NCI-H2196 (cell line): ENCODE results near the gene SCN4A.
"Not testable (repeated sequence)": the region's sequence is repeated elsewhere in the genome, so short reads cannot be mapped to it uniquely, and the experiment has no call there.

Experiments used
- DNase-seq: peaks from one replicate; lab custom pipeline; 2025; ENCODE audit not compliant: unreplicated experiment; lab: John Stamatoyannopoulos, UW

The SCN4A gene

DNA sequence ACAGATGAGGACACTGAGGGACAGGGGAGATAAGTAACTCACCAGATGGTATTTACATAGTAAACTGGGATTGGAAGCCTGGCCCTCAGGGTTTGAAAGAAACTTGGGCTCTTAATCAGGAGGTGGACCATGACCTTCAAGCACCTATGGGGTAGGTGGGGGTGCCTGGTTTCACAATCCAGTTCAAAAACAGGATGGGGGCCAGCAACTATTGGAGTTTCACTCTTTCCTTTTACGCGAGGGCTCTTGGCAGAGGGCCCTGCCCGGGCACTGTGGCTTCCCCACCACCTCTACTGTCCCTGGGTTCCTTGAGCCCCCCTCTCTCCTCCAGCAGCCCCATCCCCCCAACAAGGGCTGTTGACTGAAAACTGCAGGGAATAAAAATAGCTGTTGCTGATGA lies 14.1 kb upstream of the SCN4A start:
- no peak for DNase-seq

DNA sequence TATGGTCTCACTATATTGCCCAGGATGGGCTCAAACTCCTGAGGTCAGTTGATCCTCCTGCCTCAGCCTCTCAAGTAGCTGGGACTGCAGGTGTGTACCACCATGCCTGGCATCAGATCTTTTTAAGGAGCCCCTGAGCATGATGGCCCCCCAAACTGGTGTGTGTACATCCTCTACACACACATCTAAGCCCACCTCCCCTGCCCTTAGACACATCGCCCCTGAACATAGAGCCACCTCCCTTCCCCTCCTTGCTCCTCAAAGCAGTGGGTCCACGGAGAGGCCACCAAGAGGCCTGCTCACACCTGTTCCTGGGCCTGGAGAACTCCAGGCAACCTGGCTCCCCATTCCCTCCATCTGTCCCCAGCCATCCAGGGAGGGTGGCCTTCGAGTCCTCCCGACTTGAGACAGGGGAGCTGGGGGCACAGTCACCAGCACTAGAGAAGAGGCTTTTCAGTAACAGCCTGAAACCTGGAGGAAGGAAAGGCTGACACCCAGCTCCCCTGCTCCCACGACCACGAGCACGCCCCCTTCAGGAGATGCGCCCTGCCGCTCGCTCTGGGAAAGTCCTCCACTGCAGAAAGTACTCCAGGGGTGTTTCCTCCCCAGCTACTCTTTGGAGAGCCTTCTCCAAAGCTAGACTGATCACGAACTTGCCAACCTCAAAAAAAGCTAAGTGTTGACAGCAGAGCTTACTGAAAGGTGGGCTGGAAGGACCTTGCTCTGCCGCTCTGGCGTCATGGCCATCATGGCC lies 12.8 kb upstream of the SCN4A start:
- no peak for DNase-seq

GRCh38 chr17:63984651-63985386 lies 12.1 kb upstream of the SCN4A start:
- peak; percentile 30 for DNase-seq

DNA sequence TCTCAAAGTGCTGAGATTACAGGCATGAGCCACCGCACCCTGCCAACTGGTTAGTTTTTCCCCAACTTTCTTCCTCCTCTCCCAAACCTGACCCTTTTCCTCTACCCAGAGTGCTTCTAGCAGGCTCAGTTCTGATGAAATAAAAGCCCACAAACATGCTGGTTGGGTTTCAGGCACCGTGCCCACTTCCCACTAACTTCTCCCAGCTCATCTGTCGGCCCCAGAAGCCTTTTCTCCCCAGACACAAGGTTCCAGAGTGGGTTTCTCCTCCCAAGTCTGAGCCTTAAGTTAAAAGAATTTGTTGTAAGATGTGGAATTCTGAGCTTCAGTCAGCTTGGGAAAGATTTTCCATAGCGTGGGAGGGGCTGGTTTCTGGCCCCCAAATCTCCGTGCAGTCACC lies 11.5 kb upstream of the SCN4A start:
- no peak for DNase-seq

DNA sequence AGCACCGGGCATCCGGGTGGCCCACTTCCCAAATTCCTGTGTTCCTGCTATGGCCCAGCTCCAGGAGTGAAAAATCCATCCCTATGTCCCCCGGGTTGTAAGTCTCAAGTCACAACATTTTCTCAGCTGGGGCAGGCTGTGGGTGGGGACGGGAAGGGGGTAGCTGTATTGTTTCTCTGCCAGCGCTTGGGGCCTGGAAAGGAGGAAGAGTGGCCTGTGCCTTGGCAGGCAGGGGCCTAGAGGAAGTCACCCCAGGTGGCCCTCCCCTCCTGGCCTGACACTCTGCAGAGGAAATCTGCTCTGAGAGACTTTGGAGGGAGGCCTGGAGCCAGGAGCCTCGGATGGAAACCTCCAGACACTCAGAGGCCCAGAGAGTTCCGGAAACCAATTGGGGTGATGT lies 10.6 kb upstream of the SCN4A start:
- no peak for DNase-seq

- DNase-seq, result not testable (repeated sequence)
These were observed 9.9 kb upstream of the SCN4A start for GRCh38 chr17:63982641-63983040.

DNA sequence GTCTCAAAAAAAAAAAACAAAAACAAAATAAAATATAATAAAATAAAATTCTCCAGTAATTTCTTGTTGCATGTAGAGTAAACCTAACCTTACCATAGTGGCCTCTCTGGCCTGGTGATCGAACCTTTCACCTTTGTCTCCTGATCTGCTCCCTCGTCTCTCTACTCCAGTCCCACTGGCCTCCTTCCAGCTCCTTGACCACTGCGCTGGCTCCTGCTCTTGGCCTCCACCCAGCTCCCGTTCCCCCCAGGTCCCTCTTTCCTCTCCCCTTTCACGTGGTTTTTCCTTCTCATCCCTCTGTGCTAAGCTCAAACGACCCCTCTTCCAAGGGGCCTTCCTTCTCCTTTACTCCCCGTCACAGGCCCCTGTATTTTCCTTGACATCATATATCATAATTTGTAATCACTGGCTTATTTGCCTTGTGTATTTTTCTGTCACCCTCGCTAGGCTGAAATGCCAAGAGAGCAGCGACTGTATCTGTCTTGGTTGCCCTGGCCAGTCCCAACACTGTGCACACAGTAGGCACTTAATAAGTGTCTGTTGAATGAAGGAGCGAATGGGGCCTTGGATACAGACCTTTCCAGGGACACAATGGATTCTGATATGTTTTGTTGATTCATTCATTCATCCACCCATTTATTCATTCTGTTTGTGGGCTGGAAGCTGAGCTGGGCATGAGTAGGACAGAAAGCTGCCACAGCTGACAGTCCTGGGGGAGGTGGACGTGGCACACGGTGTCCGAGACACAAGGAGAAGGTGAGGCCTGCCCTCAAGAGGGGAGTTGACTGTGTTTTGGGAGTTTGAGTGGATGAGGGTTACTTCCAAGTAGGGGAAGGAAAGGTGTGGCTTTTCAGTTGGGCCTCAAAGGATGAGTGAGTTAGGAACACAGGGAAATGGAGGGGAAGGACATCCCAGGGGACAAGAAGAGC lies 5.8 kb upstream of the SCN4A start:
- DNase-seq, result no peak

DNA sequence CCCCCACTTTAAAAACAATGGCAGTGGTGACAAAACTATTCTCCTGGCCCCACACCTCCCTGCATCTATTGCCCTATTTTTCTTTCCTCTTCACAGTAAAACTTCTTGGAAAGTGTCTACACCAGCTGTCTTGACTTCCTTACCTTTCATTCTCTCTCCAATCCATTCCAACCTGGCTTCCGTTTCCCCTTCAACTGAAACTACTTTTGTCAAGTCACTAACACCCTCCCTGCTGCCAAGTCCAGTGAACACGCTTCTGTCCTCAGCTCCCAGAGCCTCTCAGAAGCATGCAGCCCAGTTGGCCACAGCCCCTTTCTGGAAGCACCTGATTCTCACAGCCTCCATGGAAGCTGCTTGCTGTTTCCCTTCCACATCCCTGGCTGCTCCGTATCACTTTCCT lies 4.0 kb upstream of the SCN4A start:
- no peak for DNase-seq

- no peak for DNase-seq
These were observed 2.9 kb upstream of the SCN4A start for GRCh38 chr17:63975541-63976092.

GRCh38 chr17:63974594-63975192 lies 2.0 kb upstream of the SCN4A start:
- no peak for DNase-seq

- peak; percentile 65 for DNase-seq
These were observed 1.3 kb upstream of the SCN4A start for GRCh38 chr17:63973930-63974593.

DNA sequence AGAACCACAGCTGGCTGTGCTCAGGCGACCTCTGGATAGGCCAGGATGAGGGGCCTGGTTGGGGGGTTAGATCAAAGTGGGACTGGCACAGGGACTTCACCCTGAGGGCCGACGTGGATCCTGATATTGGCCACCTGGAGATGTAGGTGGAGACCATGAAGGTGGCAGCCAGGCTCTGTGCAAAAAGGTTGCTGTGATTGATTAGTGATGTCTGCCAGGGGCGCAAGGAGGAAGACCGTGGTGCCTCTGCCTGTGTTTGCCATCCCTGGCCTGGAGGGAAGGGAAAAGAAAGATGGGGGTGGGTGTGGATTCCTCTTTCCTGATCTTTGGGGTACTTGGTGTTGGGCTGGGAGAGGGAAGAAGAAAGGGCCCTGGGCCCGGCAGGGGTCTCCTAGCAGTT lies 529 bp upstream of the SCN4A start:
- DNase-seq, result no peak

GRCh38 chr17:63969278-63969677 lies 3.4 kb downstream of the SCN4A start:
- no peak for DNase-seq

- no peak for DNase-seq
These were observed 4.8 kb downstream of the SCN4A start for GRCh38 chr17:63967953-63968352.

DNA sequence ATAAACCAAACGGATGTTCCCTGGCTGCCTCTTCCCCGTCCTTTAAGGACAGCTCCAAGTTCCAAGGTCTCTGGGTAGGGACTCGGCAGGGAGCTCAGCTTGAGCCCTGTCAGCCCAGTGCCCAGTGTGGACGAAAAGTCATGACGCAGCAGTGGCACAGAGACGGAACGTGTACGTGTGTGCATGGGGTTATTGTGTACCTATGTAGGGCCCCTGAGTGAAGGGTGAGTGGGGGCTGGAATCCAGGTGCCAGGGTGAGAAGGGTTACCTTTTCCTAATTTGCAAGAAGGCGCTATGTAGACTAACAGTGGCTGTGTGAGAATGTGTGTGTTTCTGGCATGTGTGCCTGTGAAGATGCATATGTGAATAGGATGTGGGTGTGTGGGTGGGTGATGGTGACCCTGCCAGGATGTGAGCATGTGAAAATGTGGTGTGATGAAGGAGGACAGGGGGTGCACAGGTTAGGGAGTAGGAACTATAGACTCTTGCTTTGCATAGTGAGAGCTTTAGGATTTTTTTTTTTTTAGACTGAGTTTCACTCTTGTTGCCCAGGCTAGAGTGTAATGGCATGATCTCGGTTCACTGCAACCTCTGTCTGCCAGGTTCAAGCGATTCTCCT lies 6.0 kb downstream of the SCN4A start:
- no peak for DNase-seq

DNA sequence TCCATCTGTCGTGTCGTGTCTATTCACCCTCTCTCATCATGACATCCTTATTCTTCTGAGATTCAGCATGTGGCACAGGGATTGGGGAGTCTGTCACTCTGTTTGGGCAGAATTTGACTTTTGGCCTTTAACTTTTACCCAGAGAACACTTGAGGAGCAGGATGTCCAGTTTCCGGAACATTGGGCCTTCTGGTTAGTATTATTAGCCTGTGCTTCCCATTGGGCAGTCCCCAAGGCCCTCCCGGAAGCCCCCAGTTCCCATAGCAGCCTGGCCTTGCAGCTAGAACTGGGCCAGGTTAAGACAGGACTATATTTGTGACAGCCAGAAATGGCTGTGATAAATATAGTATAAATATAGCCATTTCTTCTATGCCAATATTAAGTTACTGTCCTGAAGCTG lies 9.6 kb downstream of the SCN4A start:
- DNase-seq, result no peak

DNA sequence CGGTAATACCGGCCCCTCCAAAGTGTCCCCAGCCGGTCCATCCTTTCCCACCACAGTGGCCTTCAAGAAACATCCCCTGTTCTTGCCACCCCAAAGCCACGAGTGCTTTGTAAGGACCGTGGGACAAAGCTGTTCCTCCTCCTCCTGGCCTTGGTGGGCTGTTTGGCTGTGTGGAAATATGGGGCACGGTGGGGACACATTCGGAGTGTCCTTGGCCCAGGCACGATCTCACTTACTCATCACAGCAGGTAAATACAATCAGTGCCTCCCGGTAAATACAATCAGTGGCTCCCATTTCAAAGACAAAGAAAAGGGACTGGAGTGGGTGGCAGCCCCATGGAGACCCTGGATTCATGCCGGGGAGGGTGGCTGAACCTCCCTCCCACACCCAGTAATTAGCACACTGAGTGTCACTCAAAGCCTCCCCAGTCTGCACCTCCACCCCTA lies 10.4 kb downstream of the SCN4A start:
- DNase-seq, result no peak

- DNase-seq, result peak; percentile 19
These were observed 11.1 kb downstream of the SCN4A start for GRCh38 chr17:63961355-63962212.

DNA sequence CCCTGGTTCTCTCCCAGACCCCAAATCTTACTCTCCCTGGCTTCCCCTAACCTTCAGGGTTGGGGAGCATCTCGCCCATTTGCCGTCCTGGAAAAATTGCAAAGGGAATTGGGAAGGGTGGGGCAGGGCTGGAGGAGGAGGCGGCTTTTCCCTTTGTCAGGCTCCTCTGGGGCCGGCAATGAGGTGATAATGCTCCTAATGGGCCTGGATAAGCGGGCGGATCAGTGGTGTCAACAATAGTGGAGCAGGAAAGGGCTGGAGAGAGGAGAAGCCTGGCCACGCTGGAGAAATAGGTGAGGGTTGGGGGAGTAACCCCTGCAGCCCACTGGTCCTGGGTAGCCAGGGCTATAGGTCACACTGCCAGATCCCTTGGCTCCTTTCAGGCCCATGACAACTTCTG lies 12.3 kb downstream of the SCN4A start:
- no peak for DNase-seq
